IMR-90 (cell line): ENCODE results near the gene GPR27. TPM values are rescaled to one million over a fixed set of nuclear protein-coding genes. Genes with fewer than 3 reads are reported as not detected.

Experiments
- ATAC-seq: fragments of 200-7000 bp; cut with Tn5 transposase; 2 replicates; pipeline ENCODE4 v1.9.1; 2020; ENCODE audit warnings: low read depth, mild to moderate bottlenecking, moderate library complexity
- BruUV-seq: library from RNA; stranded (reverse); fragments of 400-500 nt; replicated peaks from 2 replicates; lab custom pipeline; 2021; lab: Mats Ljungman, UMichigan
- CTCF ChIA-PET: fragments of 300-600 bp; formaldehyde crosslinking; extraction: SDS; loops from one replicate; lab custom pipeline; 2021; ENCODE audit warnings: antibody characterized with exemption; lab: Yijun Ruan, JAX
- POLR2A ChIA-PET: fragments of 300-600 bp; sonication (Branson Sonifier 250); formaldehyde crosslinking; loops from one replicate; lab custom pipeline; 2022; ENCODE audit warnings: antibody characterized with exemption; ENCODE audit not compliant: unreplicated experiment; lab: Charles Lee
- DNase-seq: peaks from one replicate; pipeline ENCODE4 v3.0.0; 2013
- H2AFZ ChIP-seq: replicated peaks from 2 replicates; pipeline ENCODE3; 2013; ENCODE audit warnings: low read length, mild to moderate bottlenecking; ENCODE audit not compliant: poor library complexity
- H2AK5ac ChIP-seq: 2 replicates; pipeline ENCODE4 v1.6.1; 2013; ENCODE audit warnings: low read depth, low read length, inconsistent platforms
- H2AK9ac ChIP-seq: replicated peaks from 2 replicates; pipeline ENCODE3; 2013; ENCODE audit warnings: mild to moderate bottlenecking, low read depth, low read length, moderate library complexity; ENCODE audit not compliant: poor library complexity
- H2BK120ac ChIP-seq: 2 replicates; pipeline ENCODE4 v1.6.1; 2013; ENCODE audit warnings: low read depth, low read length, inconsistent platforms
- H2BK15ac ChIP-seq: 3 replicates; pipeline ENCODE4 v1.6.1; 2013; ENCODE audit warnings: low read depth, low read length, inconsistent platforms
- H2BK20ac ChIP-seq: 2 replicates; pipeline ENCODE4 v1.6.1; 2013; ENCODE audit warnings: low read depth, mild to moderate bottlenecking, inconsistent platforms, low read length, moderate library complexity
- H2BK5ac ChIP-seq: 2 replicates; pipeline ENCODE4 v1.6.1; 2013; ENCODE audit warnings: mild to moderate bottlenecking, low read depth, low read length, inconsistent platforms; ENCODE audit not compliant: poor library complexity, severe bottlenecking
- H3K14ac ChIP-seq: replicated peaks from 2 replicates; pipeline ENCODE4 v1.6.1; 2013; ENCODE audit warnings: low read depth, low read length, inconsistent platforms
- H3K18ac ChIP-seq: 2 replicates; pipeline ENCODE4 v1.6.1; 2013; ENCODE audit warnings: low read depth, low read length, control low read depth
- H3K23ac ChIP-seq: 2 replicates; pipeline ENCODE4 v1.6.1; 2013; ENCODE audit warnings: low read depth, low read length, inconsistent platforms
- H3K27ac ChIP-seq: 2 replicates; pipeline ENCODE4 v1.5.1; 2013; ENCODE audit warnings: mild to moderate bottlenecking, control low read depth, low read length; ENCODE audit not compliant: insufficient read depth
- H3K27me3 ChIP-seq: 2 replicates; pipeline ENCODE4 v1.6.1; 2013; ENCODE audit warnings: low read length; ENCODE audit not compliant: control insufficient read depth, insufficient read depth
- H3K36me3 ChIP-seq: 2 replicates; pipeline ENCODE4 v1.6.1; 2013; ENCODE audit warnings: low read length, mixed read lengths; ENCODE audit not compliant: control insufficient read depth, insufficient read depth
- H3K4ac ChIP-seq: 2 replicates; pipeline ENCODE4 v1.6.1; 2013; ENCODE audit warnings: low read depth, low read length, inconsistent platforms
- H3K4me1 ChIP-seq: 2 replicates; pipeline ENCODE4 v1.6.1; 2013; ENCODE audit warnings: low read length, mixed read lengths; ENCODE audit not compliant: control insufficient read depth, insufficient read depth
- H3K4me2 ChIP-seq: 2 replicates; pipeline ENCODE4 v1.6.1; 2013; ENCODE audit warnings: low read depth, mild to moderate bottlenecking, control low read depth, low read length, moderate library complexity
- H3K4me3 ChIP-seq: 2 replicates; pipeline ENCODE4 v1.5.1; 2013; ENCODE audit warnings: low read depth, mild to moderate bottlenecking, control low read depth, low read length, moderate library complexity; ENCODE audit not compliant: insufficient read depth
- H3K56ac ChIP-seq: 2 replicates; pipeline ENCODE4 v1.6.1; 2013; ENCODE audit warnings: low read length, inconsistent platforms; ENCODE audit not compliant: insufficient read depth; ENCODE audit errors: extremely low read depth
- H3K79me1 ChIP-seq, 2 experiments: 2 replicates each; pipeline ENCODE4 v1.6.1; 2013; ENCODE audit warnings: low read length in 2 of 2, inconsistent platforms in 1 of 2, low read depth in 1 of 2
- H3K9ac ChIP-seq: 2 replicates; pipeline ENCODE4 v1.6.1; 2013; ENCODE audit warnings: low read depth, low read length, control low read depth
- H3K9me1 ChIP-seq: 2 replicates; pipeline ENCODE4 v1.6.1; 2013; ENCODE audit warnings: low read length, inconsistent platforms; ENCODE audit not compliant: insufficient read depth
- H3K9me3 ChIP-seq: 2 replicates; pipeline ENCODE4 v1.6.1; 2013; ENCODE audit warnings: low read length; ENCODE audit not compliant: control insufficient read depth, insufficient read depth
- H4K20me1 ChIP-seq: 2 replicates; pipeline ENCODE4 v1.6.1; 2013; ENCODE audit warnings: low read length, inconsistent platforms; ENCODE audit not compliant: insufficient read depth
- H4K5ac ChIP-seq: 2 replicates; pipeline ENCODE4 v1.6.1; 2013; ENCODE audit warnings: mild to moderate bottlenecking, low read depth, low read length, control low read depth
- H4K8ac ChIP-seq, 2 experiments: 2 replicates each; pipeline ENCODE4 v1.6.1; 2013; ENCODE audit warnings: low read depth in 2 of 2, low read length in 2 of 2, control low read depth in 1 of 2, inconsistent platforms in 1 of 2
- H4K91ac ChIP-seq: 2 replicates; pipeline ENCODE4 v1.6.1; 2013; ENCODE audit warnings: low read depth, low read length, inconsistent platforms; ENCODE audit not compliant: insufficient read depth
- BHLHE40 ChIP-seq: fragments of 150-350 bp; IDR thresholded peaks from 2 replicates; pipeline ENCODE4 v1.6.1; 2016; ENCODE audit warnings: mild to moderate bottlenecking, low read depth, low read length
- CEBPB ChIP-seq: IDR thresholded peaks from 2 replicates; pipeline ENCODE4 v1.6.1; 2012; ENCODE audit warnings: low read depth, low read length, improper control_type of control experiment
- CHD1 ChIP-seq: IDR thresholded peaks from 2 replicates; pipeline ENCODE4 v1.6.1; 2012; ENCODE audit warnings: low read depth, low read length, improper control_type of control experiment
- CTCF ChIP-seq: conservative IDR thresholded peaks from 2 replicates; pipeline ENCODE4 v1.5.1; 2012; ENCODE audit warnings: mild to moderate bottlenecking, low read depth, low read length, improper control_type of control experiment
- ELK1 ChIP-seq: fragments of 150-350 bp; IDR thresholded peaks from 2 replicates; pipeline ENCODE4 v1.6.1; 2016; ENCODE audit warnings: low read depth, mild to moderate bottlenecking, low read length, moderate library complexity, borderline replicate concordance
- FOS ChIP-seq: fragments of 150-350 bp; IDR thresholded peaks from 2 replicates; pipeline ENCODE4 v1.6.1; 2016; ENCODE audit warnings: low read depth, low read length
- MAFK ChIP-seq: IDR thresholded peaks from 2 replicates; pipeline ENCODE4 v1.6.1; 2012; ENCODE audit warnings: low read depth, low read length, improper control_type of control experiment
- MAZ ChIP-seq: IDR thresholded peaks from 2 replicates; pipeline ENCODE4 v1.6.1; 2012; ENCODE audit warnings: low read depth, mild to moderate bottlenecking, low read length, improper control_type of control experiment, moderate library complexity, borderline replicate concordance
- MXI1 ChIP-seq: IDR thresholded peaks from 2 replicates; pipeline ENCODE4 v1.6.1; 2012; ENCODE audit warnings: low read depth, mild to moderate bottlenecking, low read length, moderate library complexity, borderline replicate concordance
- POLR2A ChIP-seq: IDR thresholded peaks from 2 replicates; pipeline ENCODE4 v1.6.1; 2012; ENCODE audit warnings: mild to moderate bottlenecking, low read depth, low read length
- RAD21 ChIP-seq: IDR thresholded peaks from 2 replicates; pipeline ENCODE4 v1.6.1; 2012; ENCODE audit warnings: low read length, improper control_type of control experiment
- RCOR1 ChIP-seq: IDR thresholded peaks from 2 replicates; pipeline ENCODE4 v1.6.1; 2012; ENCODE audit warnings: mild to moderate bottlenecking, low read length, improper control_type of control experiment; ENCODE audit not compliant: insufficient replicate concordance
- RFX5 ChIP-seq: IDR thresholded peaks from 2 replicates; pipeline ENCODE4 v1.8.0; 2012; ENCODE audit warnings: low read depth, mild to moderate bottlenecking, low read length, moderate library complexity
- SMC3 ChIP-seq: fragments of 150-350 bp; IDR thresholded peaks from 2 replicates; pipeline ENCODE4 v1.6.1; 2016; ENCODE audit warnings: low read depth, mild to moderate bottlenecking, antibody characterized with exemption, low read length, moderate library complexity
- WGBS, 2 experiments: methylation state at CpG; one replicate each; pipeline versions ENCODE4 v1.1.5 to v1.1.7; 2013; ENCODE audit warnings: missing lambda C conversion rate in 2 of 2; ENCODE audit not compliant: insufficient read length in 1 of 2; ENCODE audit errors: extremely low coverage in 2 of 2; 5-methylcytosine and 5-hydroxymethylcytosine counted together
- dilution Hi-C: fragments of 300-500 bp; cut with HindIII; formaldehyde crosslinking; loops from one replicate; pipeline ENCODE4 v1.14.3; 2018; ENCODE audit warnings: low sequenced_read_pairs; ENCODE audit not compliant: unreplicated experiment
- in situ Hi-C: fragments of 300-500 bp; cut with MboI; formaldehyde crosslinking; loops from 3 replicates; pipeline ENCODE4 v1.14.3; 2019; ENCODE audit warnings: low sequenced_read_pairs, inconsistent platforms, mixed read lengths
- intact Hi-C: fragments of 100-400 bp; cut with micrococcal nuclease; formaldehyde crosslinking; loops from 2 replicates; pipeline ENCODE4 v1.10.0; 2022
- polyA plus RNA-seq, 3 experiments: library from polyadenylated mRNA; depleted of rRNA; stranded (reverse); fragments of >200 nt; gene quantifications; 2 replicates each; pipeline ENCODE4 v1.2.3, GENCODE V29; 2012; ENCODE audit warnings: low replicate concordance in 1 of 3
- total RNA-seq: library from RNA; depleted of rRNA; stranded (reverse); fragments of >200 nt; gene quantifications from 2 replicates; pipeline ENCODE4 v1.2.3, GENCODE V29; 2012
- TF ChIP-seq, protein P1 (sequence below): fragments of 150-350 bp; IDR thresholded peaks from 2 replicates; pipeline ENCODE4 v1.6.1; 2017; ENCODE audit warnings: mild to moderate bottlenecking, antibody characterized with exemption, low read length, low read depth

The GPR27 gene
- total and polyA plus RNA-seq, 2 of the 4 experiments (the other 2 are of a cell fraction) = not detected

GRCh38 chr3:71805199-71805598, 51.5 kb downstream of the GPR27 start:
- H2AFZ ChIP-seq = no peak overlapping the region
- no CpG with 5 or more reads among the region's 3 CpGs for WGBS, 2 experiments
- H3K4ac ChIP-seq = no peak overlapping the region
- H3K4me3 ChIP-seq = no peak overlapping the region
- no TSS peak for BruUV-seq
- in situ Hi-C loops (no loop called here), dilution Hi-C loops (no loop called here), intact Hi-C loops (no loop called here)
- H3K14ac ChIP-seq = no peak overlapping the region
- H4K20me1 ChIP-seq = no peaks in the 10 kb centered on the region
- ATAC-seq (no peak), DNase-seq (no peak)
- no peak overlapping the region for H4K8ac ChIP-seq
- no peak overlapping the region for H2BK120ac ChIP-seq
- ChIA-PET CTCF (interaction anchor here (0.9 kb wide), 1 partner anchor 23 kb away, joined by 5 read pairs; no protein-coding TSS in a partner anchor), POLR2A (no interaction called here)
- no peak overlapping the region for H4K5ac ChIP-seq
- no peak overlapping the region for H2AK5ac ChIP-seq
- no peak overlapping the region for H4K91ac ChIP-seq
- no peaks in the 10 kb centered on the region for H3K4me1 ChIP-seq
- H3K36me3 ChIP-seq = no peaks in the 10 kb centered on the region
- no peaks in the 10 kb centered on the region for H3K79me1 ChIP-seq
- no peak overlapping the region for H3K56ac ChIP-seq
- no peak overlapping the region for H3K18ac ChIP-seq
- H3K4me2 ChIP-seq = no peak overlapping the region
- H3K27ac ChIP-seq = no peak overlapping the region
- H2BK15ac ChIP-seq = no peak overlapping the region
- no peak overlapping the region for H3K9ac ChIP-seq
- peaks cover 2% of the 10 kb centered on the region; the same call in 1 of the 2 replicates for H3K27me3 ChIP-seq
- no peak overlapping the region for H2BK5ac ChIP-seq
- H3K23ac ChIP-seq = no peak overlapping the region
- H2AK9ac ChIP-seq = no peak overlapping the region
- no peaks in the 10 kb centered on the region for H3K9me3 ChIP-seq
- H2BK20ac ChIP-seq = no peak overlapping the region
- TF ChIP-seq RCOR1 = no peak
- TF ChIP-seq CHD1 = no peak
- TF ChIP-seq FOS = no peak
- no peak for TF ChIP-seq RAD21
- TF ChIP-seq POLR2A = no peak
- TF ChIP-seq MXI1 = no peak
- no peak for TF ChIP-seq CEBPB
- no peak for TF ChIP-seq MAFK
- TF ChIP-seq RFX5 = no peak
- TF ChIP-seq MAZ = no peak
- no peak for TF ChIP-seq SMC3
- TF ChIP-seq CTCF = no peak
- TF ChIP-seq, protein P1, sequence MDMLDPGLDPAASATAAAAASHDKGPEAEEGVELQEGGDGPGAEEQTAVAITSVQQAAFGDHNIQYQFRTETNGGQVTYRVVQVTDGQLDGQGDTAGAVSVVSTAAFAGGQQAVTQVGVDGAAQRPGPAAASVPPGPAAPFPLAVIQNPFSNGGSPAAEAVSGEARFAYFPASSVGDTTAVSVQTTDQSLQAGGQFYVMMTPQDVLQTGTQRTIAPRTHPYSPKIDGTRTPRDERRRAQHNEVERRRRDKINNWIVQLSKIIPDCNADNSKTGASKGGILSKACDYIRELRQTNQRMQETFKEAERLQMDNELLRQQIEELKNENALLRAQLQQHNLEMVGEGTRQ = no peak
- no peak for TF ChIP-seq BHLHE40
- no peak for TF ChIP-seq ELK1
- no peaks in the 10 kb centered on the region for H3K9me1 ChIP-seq
